ENCODE data around the gene WASF3. TPM values are rescaled to one million over a fixed set of nuclear protein-coding genes. Genes with fewer than 3 reads are reported as not detected.

WASF3 gene
- polyA plus RNA-seq, 3 donors = not detected

DNA sequence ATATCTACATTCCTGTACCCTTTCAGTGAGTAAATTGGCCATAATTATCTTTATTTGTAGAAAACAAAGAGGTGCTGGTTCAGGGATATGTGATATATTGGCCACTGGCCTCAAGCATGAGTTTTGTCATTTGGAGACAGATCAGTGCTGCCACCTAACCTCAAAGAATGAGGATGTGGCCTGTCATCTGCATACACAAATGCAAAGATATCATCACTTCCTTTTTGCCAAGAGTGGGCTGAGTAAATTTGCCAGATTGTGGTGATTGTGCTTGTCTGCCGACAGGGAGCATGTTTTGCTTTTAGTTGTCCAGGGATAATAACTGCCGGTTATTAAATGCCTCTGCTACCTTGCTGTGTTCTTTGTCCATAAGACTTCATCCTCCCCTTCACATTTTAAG is 44.2 kb downstream of the WASF3 start:
- Histone ChIP-seq H4K20me1 (ENCODE audit: insufficient read depth, low read length) (no peaks in the 10 kb centered on the region), H3K79me2 (ENCODE audit: insufficient read depth, low read length) (no peaks in the 10 kb centered on the region), H3K27me3 (ENCODE audit: control insufficient read depth in 2 of 2, insufficient read depth in 2 of 2, low read length in 2 of 2) (no peaks in the 10 kb centered on the region), H3K4me2 (replicated peaks; ENCODE audit: extremely low read depth, low read length, poor library complexity, severe bottlenecking) (no peak overlapping the region), H2AFZ (ENCODE audit: insufficient read depth, low read depth, low read length, poor library complexity, severe bottlenecking) (no peak overlapping the region), H3K9ac (ENCODE audit: insufficient read depth, low read length, poor library complexity, severe bottlenecking) (no peak overlapping the region), H3K9me3 (replicated peaks in 1 of 2; ENCODE audit: control insufficient read depth in 1 of 2, insufficient read depth in 1 of 2, low read length in 2 of 2) (peaks cover 0 to 10% of the 10 kb centered on the region in 2 donors), H3K4me3 (replicated peaks in 1 of 3; ENCODE audit: low read depth in 2 of 3, low read length in 3 of 3) (no peak overlapping the region), H3K4me1 (ENCODE audit: control insufficient read depth in 1 of 2, insufficient read depth in 2 of 2, low read length in 2 of 2) (no peaks in the 10 kb centered on the region), H3K36me3 (replicated peaks in 1 of 2; ENCODE audit: control insufficient read depth in 1 of 2, insufficient read depth in 2 of 2, low read length in 2 of 2) (no peaks in the 10 kb centered on the region), H3K27ac (ENCODE audit: low read depth in 1 of 2, low read length in 2 of 2) (no peak overlapping the region)
- DNase-seq = no peak
- Mint-ChIP-seq H3K27ac (no peak overlapping the region), H3K4me3 (no peak overlapping the region), H3K36me3 (no peaks in the 10 kb centered on the region), H3K4me1 (no peaks in the 10 kb centered on the region), H3K9me3 (peaks cover 0 to 10% (median 3%) of the 10 kb centered on the region in 7 donors), H3K27me3 (ENCODE audit: low read depth in 3 of 3) (peaks cover 0 to 3% (median 3%) of the 10 kb centered on the region in 3 donors)
- no CpG with 5 or more reads among the region's 2 CpGs for WGBS (ENCODE audit: insufficient coverage)
- TF ChIP-seq CTCF (IDR thresholded peaks at IDR 0.05) = no peak
- intact Hi-C loops (cut with micrococcal nuclease) = no loop called here

- TF ChIP-seq CTCF (IDR thresholded peaks at IDR 0.05) = no peak
- no peaks in the 10 kb centered on the region for H4K20me1 ChIP-seq (ENCODE audit: insufficient read depth, low read length)
- no peak for DNase-seq
- WGBS (ENCODE audit: insufficient coverage) = 93% methylated on average over 2 of the region's 3 CpGs
- H3K36me3 ChIP-seq (replicated peaks in 1 of 2; ENCODE audit: control insufficient read depth in 1 of 2, insufficient read depth in 2 of 2, low read length in 2 of 2) = no peaks in the 10 kb centered on the region
- intact Hi-C loops (cut with micrococcal nuclease) = no loop called here
- no peak overlapping the region for H3K4me2 ChIP-seq (replicated peaks; ENCODE audit: extremely low read depth, low read length, poor library complexity, severe bottlenecking)
- peaks cover 0 to 7% (median 3%) of the 10 kb centered on the region in 7 donors for H3K9me3 Mint-ChIP-seq
- peaks cover 0 to 7% of the 10 kb centered on the region in 2 donors for H3K9me3 ChIP-seq (replicated peaks in 1 of 2; ENCODE audit: control insufficient read depth in 1 of 2, insufficient read depth in 1 of 2, low read length in 2 of 2)
- no peaks in the 10 kb centered on the region for H3K27me3 ChIP-seq (ENCODE audit: control insufficient read depth in 2 of 2, insufficient read depth in 2 of 2, low read length in 2 of 2)
- no peak overlapping the region for H3K9ac ChIP-seq (ENCODE audit: insufficient read depth, low read length, poor library complexity, severe bottlenecking)
- H3K27ac ChIP-seq (ENCODE audit: low read depth in 1 of 2, low read length in 2 of 2) = no peak overlapping the region
- no peaks in the 10 kb centered on the region for H3K79me2 ChIP-seq (ENCODE audit: insufficient read depth, low read length)
- H3K4me1 Mint-ChIP-seq = no peaks in the 10 kb centered on the region
- no peaks in the 10 kb centered on the region for H3K36me3 Mint-ChIP-seq
- H3K4me3 Mint-ChIP-seq = no peak overlapping the region
- H3K27me3 Mint-ChIP-seq (ENCODE audit: low read depth in 3 of 3) = peaks cover 0 to 3% (median 3%) of the 10 kb centered on the region in 3 donors
- no peaks in the 10 kb centered on the region for H3K4me1 ChIP-seq (ENCODE audit: control insufficient read depth in 1 of 2, insufficient read depth in 2 of 2, low read length in 2 of 2)
- no peak overlapping the region for H3K27ac Mint-ChIP-seq
- no peak overlapping the region for H3K4me3 ChIP-seq (replicated peaks in 1 of 3; ENCODE audit: low read depth in 2 of 3, low read length in 3 of 3)
- no peak overlapping the region for H2AFZ ChIP-seq (ENCODE audit: insufficient read depth, low read depth, low read length, poor library complexity, severe bottlenecking)
Observed at GRCh38 chr13:26602783-26603182, 45.3 kb downstream of the WASF3 start.

Data from CD14-positive monocyte (primary cell).